HUES6 (cell line): ENCODE data around the gene CADPS2.

Experiments
- H3K27ac ChIP-seq: 2 replicates; pipeline ENCODE4 v1.7.0; 2013; ENCODE audit warnings: low read depth, mild to moderate bottlenecking, low read length, inconsistent platforms
- H3K27me3 ChIP-seq: 2 replicates; pipeline ENCODE4 v1.6.1; 2013; ENCODE audit warnings: low read length; ENCODE audit not compliant: control insufficient read depth, insufficient read depth
- H3K36me3 ChIP-seq: 2 replicates; pipeline ENCODE4 v1.6.1; 2013; ENCODE audit warnings: low read length; ENCODE audit not compliant: control insufficient read depth, insufficient read depth
- H3K4me1 ChIP-seq: 2 replicates; pipeline ENCODE4 v1.6.1; 2013; ENCODE audit warnings: low read length; ENCODE audit not compliant: control insufficient read depth, insufficient read depth
- H3K4me3 ChIP-seq: 2 replicates; pipeline ENCODE4 v1.5.1; 2013; ENCODE audit warnings: low read depth, low read length
- H3K9ac ChIP-seq: one replicate; pipeline ENCODE4 v1.6.1; 2013; ENCODE audit warnings: mild to moderate bottlenecking, low read length
- H3K9me3 ChIP-seq: 2 replicates; pipeline ENCODE4 v1.6.1; 2013; ENCODE audit warnings: low read depth, low read length; ENCODE audit not compliant: control insufficient read depth, insufficient read depth

Gene CADPS2

GRCh38 chr7:122304319-122304975, 581.8 kb downstream of the CADPS2 start, which contains the start of gene FEZF1:
FEZF1 (minus strand) TSS chr7:122304750; CDS start chr7:122304437, 313 bp downstream.
- H3K27me3 ChIP-seq: peaks cover 100% of the 10 kb centered on the region
- no peaks in the 10 kb centered on the region for H3K9me3 ChIP-seq
- peaks cover 42% of the 10 kb centered on the region for H3K4me1 ChIP-seq
- H3K9ac ChIP-seq: no peak within 1 kb of the TSS
- H3K36me3 ChIP-seq: no peaks in the 10 kb centered on the region
- H3K4me3 ChIP-seq: peak within 1 kb of the TSS; percentile 58
- H3K27ac ChIP-seq: no peak within 1 kb of the TSS

GRCh38 chr7:122303531-122304318, 582.5 kb downstream of the CADPS2 start:
- Histone ChIP-seq H3K27me3 (peaks cover 100% of the 10 kb centered on the region), H3K9me3 (no peaks in the 10 kb centered on the region), H3K36me3 (no peaks in the 10 kb centered on the region), H3K4me3 (peak overlapping the region; percentile 58), H3K9ac (no peak overlapping the region), H3K4me1 (peaks cover 34% of the 10 kb centered on the region), H3K27ac (no peak overlapping the region)

GRCh38 chr7:122302761-122303530, 583.3 kb downstream of the CADPS2 start:
- no peak overlapping the region for H3K9ac ChIP-seq
- no peak overlapping the region for H3K27ac ChIP-seq
- H3K4me1 ChIP-seq: peaks cover 33% of the 10 kb centered on the region
- no peaks in the 10 kb centered on the region for H3K36me3 ChIP-seq
- peaks cover 100% of the 10 kb centered on the region for H3K27me3 ChIP-seq
- H3K4me3 ChIP-seq: peak overlapping the region; percentile 58
- H3K9me3 ChIP-seq: no peaks in the 10 kb centered on the region

GRCh38 chr7:122301858-122302760, 584.2 kb downstream of the CADPS2 start:
- Histone ChIP-seq H3K9me3 (no peaks in the 10 kb centered on the region), H3K9ac (no peak overlapping the region), H3K4me1 (peaks cover 30% of the 10 kb centered on the region), H3K36me3 (no peaks in the 10 kb centered on the region), H3K27me3 (peaks cover 100% of the 10 kb centered on the region), H3K4me3 (peak overlapping the region; percentile 45), H3K27ac (no peak overlapping the region)

- Histone ChIP-seq H3K4me1 (peaks cover 26% of the 10 kb centered on the region), H3K9me3 (no peaks in the 10 kb centered on the region), H3K4me3 (peak overlapping the region; percentile 89), H3K36me3 (no peaks in the 10 kb centered on the region), H3K9ac (no peak overlapping the region), H3K27me3 (peaks cover 98% of the 10 kb centered on the region), H3K27ac (no peak overlapping the region)
Observed at GRCh38 chr7:122300956-122301833, 585.1 kb downstream of the CADPS2 start.

- no peak overlapping the region for H3K27ac ChIP-seq
- H3K9ac ChIP-seq: peak overlapping the region; percentile 22
- peaks cover 24% of the 10 kb centered on the region for H3K4me1 ChIP-seq
- H3K27me3 ChIP-seq: peaks cover 98% of the 10 kb centered on the region
- H3K36me3 ChIP-seq: no peaks in the 10 kb centered on the region
- H3K9me3 ChIP-seq: no peaks in the 10 kb centered on the region
- H3K4me3 ChIP-seq: peak overlapping the region; percentile 89
Observed at GRCh38 chr7:122300211-122300932, 585.9 kb downstream of the CADPS2 start.

- H3K4me3 ChIP-seq: peak overlapping the region; percentile 89
- H3K27me3 ChIP-seq: peaks cover 93% of the 10 kb centered on the region
- no peak overlapping the region for H3K27ac ChIP-seq
- no peaks in the 10 kb centered on the region for H3K36me3 ChIP-seq
- H3K9ac ChIP-seq: peak overlapping the region; percentile 22
- H3K4me1 ChIP-seq: peaks cover 24% of the 10 kb centered on the region
- no peaks in the 10 kb centered on the region for H3K9me3 ChIP-seq
Observed at GRCh38 chr7:122299624-122300210, 586.5 kb downstream of the CADPS2 start.

GRCh38 chr7:122298618-122299017, 587.6 kb downstream of the CADPS2 start:
- no peak overlapping the region for H3K9ac ChIP-seq
- no peaks in the 10 kb centered on the region for H3K9me3 ChIP-seq
- no peak overlapping the region for H3K27ac ChIP-seq
- H3K4me3 ChIP-seq: no peak overlapping the region
- no peaks in the 10 kb centered on the region for H3K36me3 ChIP-seq
- peaks cover 19% of the 10 kb centered on the region for H3K4me1 ChIP-seq
- H3K27me3 ChIP-seq: peaks cover 82% of the 10 kb centered on the region

- peaks cover 77% of the 10 kb centered on the region for H3K27me3 ChIP-seq
Observed at GRCh38 chr7:122298131-122298530, 588.1 kb downstream of the CADPS2 start.

More at GRCh38 chr7:122298131-122298530, 588.1 kb downstream of the CADPS2 start:
- Histone ChIP-seq H3K9ac (no peak overlapping the region), H3K9me3 (no peaks in the 10 kb centered on the region), H3K4me3 (no peak overlapping the region), H3K4me1 (peaks cover 16% of the 10 kb centered on the region), H3K36me3 (no peaks in the 10 kb centered on the region), H3K27ac (no peak overlapping the region)
